GM21423 (cell line): Measurements from ENCODE around the gene TLR6.
"Not testable (repeated sequence)": the region's sequence is repeated elsewhere in the genome, so short reads cannot be mapped to it uniquely, and the experiment has no call there.

Experiments
- ATAC-seq: cut with Tn5 transposase; IDR thresholded peaks from one replicate; pipeline ENCODE4 v1.9.1; 2021; ENCODE audit warnings: mild to moderate bottlenecking, moderate library complexity; ENCODE audit not compliant: unreplicated experiment

The TLR6 gene

DNA sequence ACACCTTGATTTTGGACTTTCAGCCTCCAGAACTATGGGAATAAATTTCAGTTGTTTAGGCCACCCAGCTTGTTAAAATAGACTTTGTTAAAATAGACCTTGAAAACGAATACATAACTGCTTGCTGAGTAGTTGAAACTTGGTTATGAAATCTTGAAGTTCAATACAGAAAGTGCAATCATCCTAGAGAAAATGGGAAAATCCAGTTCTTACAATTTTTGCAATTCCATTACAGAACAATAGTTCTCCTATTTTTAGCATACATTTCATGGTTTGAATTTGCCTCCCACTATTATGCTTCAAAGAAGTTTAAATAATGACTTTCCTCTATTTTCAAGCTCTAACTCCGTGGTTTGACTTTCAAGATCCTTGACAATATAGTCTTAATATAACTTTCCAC lies 62.6 kb downstream of the TLR6 start:
- ATAC-seq, result no peak

- ATAC-seq, result no peak
Observed at GRCh38 chr4:38791010-38791409, 65.6 kb downstream of the TLR6 start.

GRCh38 chr4:38788317-38788716 lies 68.3 kb downstream of the TLR6 start:
- ATAC-seq, result no peak

- ATAC-seq, result no peak
Observed at GRCh38 chr4:38787693-38788092, 68.9 kb downstream of the TLR6 start.

GRCh38 chr4:38785901-38786402 lies 70.7 kb downstream of the TLR6 start:
- peak; percentile 59 for ATAC-seq

DNA sequence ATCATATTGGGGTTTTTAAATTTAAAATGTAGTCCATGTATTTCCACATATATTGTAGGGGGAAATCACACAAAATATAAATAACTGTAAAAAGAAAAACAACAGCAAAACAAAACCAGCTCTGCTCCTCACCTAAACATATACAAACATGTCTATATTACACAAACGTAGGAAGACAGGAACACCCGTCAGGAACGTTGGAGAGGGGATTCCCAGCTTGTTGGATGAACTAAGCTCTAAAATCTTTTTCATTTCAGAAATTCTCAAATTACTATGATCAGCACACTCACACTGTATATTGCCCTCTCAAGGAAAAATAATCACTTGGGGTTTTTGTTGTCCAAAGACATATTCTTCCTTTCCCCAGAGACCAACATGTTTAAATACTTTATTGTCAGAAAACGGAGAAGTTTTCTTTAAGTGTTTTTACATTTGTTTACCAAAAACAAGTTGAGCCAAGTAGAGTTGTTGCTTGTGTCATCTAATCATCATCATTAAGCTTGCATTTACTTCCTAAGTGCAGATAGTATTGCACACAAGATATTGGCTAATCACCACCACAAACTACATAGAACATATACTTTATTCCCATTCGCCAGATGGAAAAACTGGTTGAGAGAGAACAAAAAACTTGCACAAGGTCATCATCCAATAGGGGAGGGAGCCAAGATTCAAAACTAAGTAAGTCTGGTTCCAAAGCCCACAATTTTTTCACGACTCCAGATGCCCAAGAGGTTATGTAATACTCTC lies 71.4 kb downstream of the TLR6 start:
- ATAC-seq, result no peak

DNA sequence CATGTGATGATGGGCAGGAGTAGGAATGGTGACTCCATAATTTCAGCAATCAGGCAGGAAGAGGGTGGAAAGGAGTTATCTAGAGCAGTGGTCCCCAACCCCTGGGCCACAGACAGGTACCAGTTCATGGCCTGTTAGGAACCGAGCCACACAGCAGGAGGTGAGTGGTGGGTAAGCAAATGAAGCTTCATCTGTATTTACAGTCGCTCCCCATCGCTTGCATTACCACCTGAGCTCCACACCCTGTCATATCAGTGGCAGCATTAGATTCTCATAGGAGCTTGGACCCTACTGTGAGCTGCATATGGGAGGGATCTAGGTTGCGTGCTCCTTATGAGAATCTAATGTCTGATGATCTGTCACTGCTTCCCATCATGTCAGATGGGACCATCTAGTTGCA lies 72.5 kb downstream of the TLR6 start:
- no peak for ATAC-seq

GRCh38 chr4:38783109-38783460 lies 73.5 kb downstream of the TLR6 start:
- ATAC-seq, result no peak

- ATAC-seq, result peak; percentile 48
Observed at GRCh38 chr4:38782452-38783108, 74.0 kb downstream of the TLR6 start, which contains the start of gene TLR10. Gene TLR10, minus strand, starts transcription at chr4:38782990. Its CDS starts 7,400 bp downstream, at chr4:38775590.

DNA sequence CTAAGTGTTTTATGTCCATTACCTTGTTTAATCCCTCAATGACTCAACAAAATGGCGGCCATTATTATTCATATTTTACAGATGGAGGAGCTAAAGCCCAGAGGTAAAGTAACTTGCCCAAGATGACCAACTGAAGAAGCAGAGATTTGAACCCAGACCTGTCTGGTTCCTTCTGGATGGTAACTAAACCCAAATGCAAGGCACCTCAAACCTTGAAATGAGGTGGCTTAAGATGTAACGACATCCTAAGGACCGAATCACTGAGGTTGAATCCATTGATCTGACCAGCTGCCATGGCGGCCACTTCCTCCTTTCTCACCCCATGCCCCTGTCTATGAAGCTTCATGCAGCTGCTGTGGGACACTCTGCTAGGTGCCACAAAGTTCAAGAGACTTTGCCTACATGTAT lies 74.8 kb downstream of the TLR6 start:
- ATAC-seq, result no peak

DNA sequence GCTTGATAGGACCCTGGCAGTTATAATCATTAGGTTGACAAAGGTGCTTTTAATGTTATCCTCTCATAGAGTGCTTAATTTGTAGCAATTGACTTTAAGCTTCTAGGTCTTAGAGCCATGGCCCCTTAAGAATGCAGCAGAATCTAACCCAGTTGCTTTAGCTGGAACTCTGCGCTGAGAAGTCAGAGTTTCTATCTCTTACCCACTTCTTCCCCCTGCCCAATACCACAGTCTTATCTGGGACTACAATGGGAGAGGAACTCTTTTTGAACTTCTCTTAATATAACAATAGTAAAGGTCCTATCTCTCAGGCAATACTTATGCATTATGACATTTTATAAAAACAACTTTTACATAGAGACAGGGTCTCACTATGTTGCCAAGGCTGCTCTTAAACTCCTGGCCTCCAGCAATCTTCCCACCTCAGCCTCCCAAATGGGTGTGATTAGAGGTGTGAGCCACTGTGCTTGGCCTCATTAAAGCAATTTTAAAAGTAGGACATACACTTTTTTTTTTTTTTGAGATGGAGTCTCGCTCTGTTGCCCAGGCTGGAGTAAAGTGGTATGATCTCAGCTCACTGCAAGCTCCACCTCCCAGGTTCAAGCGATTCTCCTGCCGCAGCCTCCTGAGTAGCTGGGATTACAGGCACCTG lies 75.7 kb downstream of the TLR6 start:
- no peak for ATAC-seq

DNA sequence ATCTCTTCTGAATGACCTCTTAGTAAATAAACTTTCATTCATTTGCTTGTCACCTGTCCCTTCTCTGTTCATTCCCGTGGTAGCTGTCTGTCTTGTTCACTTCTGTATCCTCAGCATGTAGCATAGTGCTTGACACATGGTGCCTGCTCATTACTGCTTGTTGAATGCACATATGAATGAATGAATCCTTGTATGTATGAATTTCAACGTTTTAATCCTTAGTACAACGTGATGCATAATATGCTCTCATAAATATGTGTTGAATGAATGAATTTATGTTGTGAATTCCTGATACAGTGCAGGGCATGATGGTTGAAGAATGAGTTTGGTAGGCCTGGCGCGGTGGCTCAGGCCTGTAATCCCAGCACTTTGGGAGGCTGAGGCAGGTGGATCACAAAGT lies 76.8 kb downstream of the TLR6 start:
- no peak for ATAC-seq

DNA sequence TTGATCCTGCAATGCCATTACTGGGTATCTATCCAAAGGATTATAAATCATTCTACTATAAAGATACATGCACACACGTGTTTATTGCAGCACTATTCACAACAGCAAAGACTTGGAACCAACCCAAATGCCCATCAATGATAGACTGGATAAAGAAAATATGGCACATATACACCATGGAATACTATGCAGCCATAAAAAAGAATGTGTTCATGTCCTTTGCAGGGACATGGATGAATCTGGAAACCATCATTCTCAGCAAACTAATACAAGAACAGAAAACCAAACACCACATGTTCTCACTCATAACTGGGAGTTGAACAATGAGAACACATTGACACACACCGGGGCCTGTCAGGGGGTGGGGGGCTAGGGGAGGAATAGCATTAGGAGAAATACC lies 78.7 kb downstream of the TLR6 start:
- not testable (repeated sequence) for ATAC-seq

GRCh38 chr4:38775326-38775725 lies 81.3 kb downstream of the TLR6 start:
- ATAC-seq, result no peak

DNA sequence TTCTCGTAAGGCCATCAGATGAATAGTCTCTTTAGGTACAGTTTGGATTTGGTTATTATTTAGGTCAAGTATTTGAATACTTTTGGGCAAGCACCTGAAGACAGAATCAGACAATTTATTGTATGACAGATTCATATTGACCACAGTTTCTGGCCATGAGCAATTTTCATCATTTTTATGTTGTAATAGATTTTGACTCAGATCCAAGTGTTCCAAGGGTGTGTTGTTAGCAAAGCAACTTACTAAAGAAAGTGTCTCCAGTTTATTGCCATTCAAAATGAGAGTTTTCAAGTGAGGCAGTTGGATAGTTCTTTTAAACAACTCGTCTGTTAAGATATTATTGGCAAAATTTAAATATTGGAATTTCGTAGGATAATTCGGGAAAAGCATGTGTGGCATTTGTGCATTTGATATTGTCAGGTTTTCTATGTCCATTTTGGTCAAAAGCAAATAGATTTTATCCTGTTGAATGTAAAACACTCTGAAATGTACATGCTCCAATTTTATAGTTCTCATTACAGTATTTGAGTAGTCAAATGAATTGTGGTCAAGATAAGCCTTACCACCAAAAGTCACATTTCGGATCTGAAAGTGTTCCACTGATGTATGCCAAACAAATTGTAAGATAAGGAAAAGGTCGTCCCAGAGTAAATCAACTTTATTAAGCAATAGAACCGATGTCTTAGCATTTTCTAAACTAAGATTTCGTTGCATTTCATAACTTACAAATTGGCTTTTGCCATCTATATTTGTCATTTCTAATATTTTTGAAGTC lies 82.2 kb downstream of the TLR6 start:
- ATAC-seq, result no peak
